Kidney capillary endothelial cell (primary cell): ENCODE data around the gene DNMT3A.
A peak's percentile ranks its signal among the peaks of the same experiment; 100 is the strongest.

Experiments used
- DNase-seq: peaks from one replicate; pipeline ENCODE4 v3.0.0-alpha.2; 2018; ENCODE audit warnings: low spot score

Gene DNMT3A

GRCh38 chr2:25324905-25325592 lies 16.7 kb downstream of the DNMT3A start:
- no peak for DNase-seq

GRCh38 chr2:25324251-25324650 lies 17.5 kb downstream of the DNMT3A start:
- DNase-seq, result no peak

- DNase-seq, result no peak
Measured at GRCh38 chr2:25323610-25324189, 18.0 kb downstream of the DNMT3A start.

GRCh38 chr2:25323042-25323514 lies 18.6 kb downstream of the DNMT3A start:
- DNase-seq, result no peak

GRCh38 chr2:25322312-25322711 lies 19.4 kb downstream of the DNMT3A start:
- no peak for DNase-seq

GRCh38 chr2:25320077-25320476 lies 21.6 kb downstream of the DNMT3A start:
- DNase-seq, result no peak

- no peak for DNase-seq
Measured at GRCh38 chr2:25316101-25316500, 25.6 kb downstream of the DNMT3A start.

GRCh38 chr2:25315316-25315680 lies 26.4 kb downstream of the DNMT3A start:
- no peak for DNase-seq

- peak; percentile 30 for DNase-seq
Measured at GRCh38 chr2:25314514-25315315, 27.0 kb downstream of the DNMT3A start.

GRCh38 chr2:25313711-25314513 lies 27.8 kb downstream of the DNMT3A start:
- no peak for DNase-seq

GRCh38 chr2:25312958-25313710 lies 28.6 kb downstream of the DNMT3A start:
- DNase-seq, result no peak

- DNase-seq, result no peak
Measured at GRCh38 chr2:25311865-25312575, 29.7 kb downstream of the DNMT3A start.

GRCh38 chr2:25310965-25311864 lies 30.5 kb downstream of the DNMT3A start:
- no peak for DNase-seq

- DNase-seq, result no peak
Measured at GRCh38 chr2:25310709-25310964, 31.1 kb downstream of the DNMT3A start.

GRCh38 chr2:25309402-25309801 lies 32.3 kb downstream of the DNMT3A start:
- DNase-seq, result peak; percentile 60

GRCh38 chr2:25308599-25308998 lies 33.1 kb downstream of the DNMT3A start:
- no peak for DNase-seq

GRCh38 chr2:25307949-25308557 lies 33.7 kb downstream of the DNMT3A start:
- DNase-seq, result no peak

- no peak for DNase-seq
Measured at GRCh38 chr2:25306777-25307368, 34.9 kb downstream of the DNMT3A start.

GRCh38 chr2:25305775-25306174 lies 36.0 kb downstream of the DNMT3A start:
- no peak for DNase-seq
